Mesenchymal stem cell (in vitro differentiated cells and primary cell): Measurements from ENCODE around the gene HACE1.

Experiments used
- DNase-seq: peaks from one replicate; pipeline ENCODE4 v3.0.0-alpha.2; 2013
- H2AFZ ChIP-seq: one replicate; pipeline ENCODE4 v1.6.1; 2013; ENCODE audit warnings: low read depth, mild to moderate bottlenecking, control low read depth, inconsistent platforms, low read length, moderate library complexity
- H2AK5ac ChIP-seq: 2 replicates; pipeline ENCODE4 v1.6.1; 2013; ENCODE audit warnings: low read length, moderate library complexity, mild to moderate bottlenecking, inconsistent platforms; ENCODE audit not compliant: severe bottlenecking
- H2BK120ac ChIP-seq: one replicate; pipeline ENCODE4 v1.6.1; 2013; ENCODE audit warnings: low read depth, mild to moderate bottlenecking, inconsistent platforms, low read length, moderate library complexity
- H2BK12ac ChIP-seq, 2 experiments: one replicate each; pipeline ENCODE4 v1.6.1; 2013; ENCODE audit warnings: inconsistent platforms in 2 of 2, low read length in 2 of 2, mild to moderate bottlenecking in 2 of 2, moderate library complexity in 2 of 2, control low read depth in 1 of 2
- H2BK15ac ChIP-seq: one replicate; pipeline ENCODE4 v1.6.1; 2013; ENCODE audit warnings: mild to moderate bottlenecking, low read depth, inconsistent platforms; ENCODE audit not compliant: poor library complexity, severe bottlenecking
- H2BK5ac ChIP-seq: 2 replicates; pipeline ENCODE4 v1.6.1; 2013; ENCODE audit warnings: low read depth, mild to moderate bottlenecking, low read length, control low read depth, inconsistent platforms; ENCODE audit not compliant: poor library complexity, severe bottlenecking
- H3K14ac ChIP-seq, 2 experiments: one replicate each; pipeline ENCODE4 v1.6.1; 2013; ENCODE audit warnings: inconsistent platforms in 2 of 2, low read length in 2 of 2, control low read depth in 1 of 2, mild to moderate bottlenecking in 1 of 2, moderate library complexity in 1 of 2
- H3K18ac ChIP-seq, 2 experiments: one replicate each; pipeline ENCODE4 v1.6.1; 2013; ENCODE audit warnings: inconsistent platforms in 2 of 2, low read length in 2 of 2, control low read depth in 1 of 2, low read depth in 1 of 2, mild to moderate bottlenecking in 1 of 2
- H3K23ac ChIP-seq, 2 experiments: one replicate each; pipeline ENCODE4 v1.6.1; 2013; ENCODE audit warnings: inconsistent platforms in 2 of 2, low read length in 2 of 2, mild to moderate bottlenecking in 2 of 2, moderate library complexity in 2 of 2, control low read depth in 1 of 2
- H3K27ac ChIP-seq: 2 replicates; pipeline ENCODE4 v1.5.1; 2013; ENCODE audit warnings: mild to moderate bottlenecking, moderate library complexity, low read length, control low read depth, inconsistent platforms; ENCODE audit not compliant: poor library complexity, severe bottlenecking
- H3K27me3 ChIP-seq, 2 experiments: 2 replicates each; pipeline versions ENCODE4 v1.6.1 to v1.7.0; 2013; ENCODE audit warnings: low read length in 2 of 2, mild to moderate bottlenecking in 2 of 2, moderate library complexity in 2 of 2, control low read depth in 1 of 2, inconsistent platforms in 1 of 2; ENCODE audit not compliant: control insufficient read depth in 1 of 2, insufficient read depth in 1 of 2
- H3K36me3 ChIP-seq, 2 experiments: 2 replicates each; pipeline versions ENCODE4 v1.6.1 to v1.7.0; 2013; ENCODE audit warnings: low read length in 2 of 2, control low read depth in 1 of 2, inconsistent platforms in 1 of 2, low read depth in 1 of 2, mild to moderate bottlenecking in 1 of 2; ENCODE audit not compliant: insufficient read depth in 2 of 2, control insufficient read depth in 1 of 2
- H3K4ac ChIP-seq, 2 experiments: one replicate each; pipeline ENCODE4 v1.6.1; 2013; ENCODE audit warnings: inconsistent platforms in 2 of 2, low read length in 2 of 2, mild to moderate bottlenecking in 2 of 2, moderate library complexity in 2 of 2, control low read depth in 1 of 2, low read depth in 1 of 2
- H3K4me1 ChIP-seq: 2 replicates; pipeline ENCODE4 v1.6.1; 2013; ENCODE audit warnings: low read depth, low read length, control low read depth; ENCODE audit not compliant: control insufficient read depth, insufficient read depth
- H3K4me2 ChIP-seq: 2 replicates; pipeline ENCODE4 v1.6.1; 2013; ENCODE audit warnings: low read length, mild to moderate bottlenecking, inconsistent platforms; ENCODE audit not compliant: poor library complexity, severe bottlenecking
- H3K4me3 ChIP-seq, 2 experiments: 2 replicates each; pipeline versions ENCODE4 v1.5.1 to v1.7.0; 2013; ENCODE audit warnings: low read length in 2 of 2, mild to moderate bottlenecking in 2 of 2, control low read depth in 1 of 2, low read depth in 1 of 2; ENCODE audit not compliant: insufficient read depth in 1 of 2
- H3K79me1 ChIP-seq: replicated peaks from 2 replicates; pipeline ENCODE4 v1.6.1; 2013; ENCODE audit warnings: mild to moderate bottlenecking, control low read depth, low read length, inconsistent platforms; ENCODE audit not compliant: poor library complexity, severe bottlenecking
- H3K9ac ChIP-seq: 2 replicates; pipeline ENCODE4 v1.7.0; 2013; ENCODE audit warnings: mild to moderate bottlenecking, low read length, moderate library complexity
- H3K9me3 ChIP-seq: 2 replicates; pipeline ENCODE4 v1.7.0; 2013; ENCODE audit warnings: mild to moderate bottlenecking, low read length; ENCODE audit not compliant: control insufficient read depth
- H4K8ac ChIP-seq: one replicate; pipeline ENCODE4 v1.6.1; 2013; ENCODE audit warnings: inconsistent platforms, mild to moderate bottlenecking, low read length, moderate library complexity
- H4K91ac ChIP-seq: one replicate; pipeline ENCODE4 v1.6.1; 2013; ENCODE audit warnings: mild to moderate bottlenecking, low read length, inconsistent platforms
- WGBS: methylation state at CpG from one replicate; pipeline ENCODE4 v1.1.7; 2013; ENCODE audit warnings: mixed read lengths; 5-methylcytosine and 5-hydroxymethylcytosine counted together

The HACE1 gene

GRCh38 chr6:104788400-104788799 is 71.3 kb downstream of the HACE1 start:
- Histone ChIP-seq H3K9ac (no peak overlapping the region), H3K36me3 (peaks cover 0 to 11% of the 10 kb centered on the region in 2 experiments), H3K9me3 (no peaks in the 10 kb centered on the region), H3K23ac (no peak overlapping the region), H3K18ac (no peak overlapping the region), H3K14ac (no peak overlapping the region), H3K27me3 (no peaks in the 10 kb centered on the region), H4K91ac (no peak overlapping the region), H2BK15ac (no peak overlapping the region), H3K79me1 (peaks cover 1% of the 10 kb centered on the region), H2BK5ac (no peak overlapping the region), H3K4me1 (peaks cover 3% of the 10 kb centered on the region), H2BK12ac (no peak overlapping the region), H2AK5ac (no peak overlapping the region), H3K4me2 (no peak overlapping the region), H4K8ac (no peak overlapping the region), H3K4ac (no peak overlapping the region), H3K4me3 (no peak overlapping the region), H2BK120ac (no peak overlapping the region), H2AFZ (no peak overlapping the region), H3K27ac (no peak overlapping the region)
- DNase-seq, result peak; percentile 13
- WGBS, result no CpG with 5 or more reads among the region's 2 CpGs

GRCh38 chr6:104787305-104787704 is 72.4 kb downstream of the HACE1 start:
- Histone ChIP-seq H2AK5ac (no peak overlapping the region), H3K4me2 (no peak overlapping the region), H3K4me1 (peaks cover 3% of the 10 kb centered on the region), H3K9ac (no peak overlapping the region), H3K4ac (no peak overlapping the region), H2BK120ac (no peak overlapping the region), H4K8ac (no peak overlapping the region), H3K14ac (no peak overlapping the region), H2BK5ac (no peak overlapping the region), H3K4me3 (no peak overlapping the region), H2BK12ac (no peak overlapping the region), H3K79me1 (peaks cover 1% of the 10 kb centered on the region), H3K9me3 (no peaks in the 10 kb centered on the region), H2AFZ (no peak overlapping the region), H3K23ac (no peak overlapping the region), H3K27ac (no peak overlapping the region), H4K91ac (no peak overlapping the region), H3K36me3 (peaks cover 0 to 15% of the 10 kb centered on the region in 2 experiments), H2BK15ac (no peak overlapping the region), H3K27me3 (no peaks in the 10 kb centered on the region), H3K18ac (no peak overlapping the region)
- DNase-seq, result no peak
- WGBS, result 100% methylated on average over 1 of the region's 2 CpGs

- DNase-seq, result peak; percentile 13
- 0% methylated on average over 2 of the region's 2 CpGs for WGBS
- H3K27me3 ChIP-seq, result no peaks in the 10 kb centered on the region
These were observed 74.8 kb downstream of the HACE1 start for GRCh38 chr6:104784884-104785283.

GRCh38 chr6:104771258-104771832 is 88.4 kb downstream of the HACE1 start:
- Histone ChIP-seq H3K9ac (no peak overlapping the region), H4K8ac (no peak overlapping the region), H2AFZ (no peak overlapping the region), H2BK5ac (no peak overlapping the region), H2AK5ac (no peak overlapping the region), H2BK120ac (no peak overlapping the region), H3K18ac (no peak overlapping the region), H3K36me3 (peaks cover 4 to 20% of the 10 kb centered on the region in 2 experiments), H3K27me3 (no peaks in the 10 kb centered on the region), H3K27ac (no peak overlapping the region), H2BK15ac (no peak overlapping the region), H3K4me3 (no peak overlapping the region), H3K9me3 (no peaks in the 10 kb centered on the region), H3K4ac (no peak overlapping the region), H3K4me1 (no peaks in the 10 kb centered on the region), H4K91ac (no peak overlapping the region), H3K14ac (no peak overlapping the region), H3K23ac (no peak overlapping the region), H3K4me2 (no peak overlapping the region), H3K79me1 (peaks cover 2% of the 10 kb centered on the region), H2BK12ac (no peak overlapping the region)
- 14% methylated on average over 1 of the region's 2 CpGs for WGBS
- peak; percentile 58 for DNase-seq

More at GRCh38 chr6:104784884-104785283, 74.8 kb downstream of the HACE1 start:
- Histone ChIP-seq H2BK15ac (no peak overlapping the region), H3K4ac (no peak overlapping the region), H3K14ac (no peak overlapping the region), H3K79me1 (peaks cover 6% of the 10 kb centered on the region), H2BK5ac (no peak overlapping the region), H3K27ac (no peak overlapping the region), H3K4me2 (no peak overlapping the region), H4K8ac (no peak overlapping the region), H3K18ac (no peak overlapping the region), H2AFZ (no peak overlapping the region), H3K4me3 (no peak overlapping the region), H4K91ac (no peak overlapping the region), H2BK120ac (no peak overlapping the region), H3K4me1 (no peaks in the 10 kb centered on the region), H2BK12ac (no peak overlapping the region), H3K9ac (no peak overlapping the region), H3K23ac (no peak overlapping the region), H3K9me3 (no peaks in the 10 kb centered on the region), H2AK5ac (no peak overlapping the region), H3K36me3 (peaks cover 3 to 31% of the 10 kb centered on the region in 2 experiments)
